TTC549 (cell line): ENCODE results near the gene DGCR2.
"Not testable (repeated sequence)": the region's sequence is repeated elsewhere in the genome, so short reads cannot be mapped to it uniquely, and the experiment has no call there.

ENCODE experiments used
- FAIRE-seq: peaks from 2 replicates; lab custom pipeline; 2012; peaks lifted over from hg19 to GRCh38; lab: Jason Lieb, UNC

The DGCR2 gene

DNA sequence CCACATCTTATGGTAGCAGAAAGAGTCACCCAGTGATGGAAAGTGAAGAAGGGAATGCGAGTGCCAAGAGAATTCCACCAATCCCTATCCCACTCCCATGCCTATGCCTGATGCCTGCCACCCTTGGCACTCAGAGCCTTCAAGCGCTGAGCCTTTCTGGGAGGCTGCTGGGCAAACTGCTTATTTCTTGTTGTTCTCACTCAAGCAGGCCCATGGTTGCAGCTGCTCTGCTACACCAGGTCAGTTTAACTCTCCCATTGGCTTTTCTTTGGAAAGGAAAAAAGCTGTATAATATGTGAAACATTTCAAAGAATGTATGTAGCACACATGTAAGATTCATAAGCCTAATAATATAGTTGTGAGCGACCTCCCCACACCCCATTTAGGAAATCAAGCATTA is 41.4 kb downstream of the DGCR2 start:
- FAIRE-seq: no peak

DNA sequence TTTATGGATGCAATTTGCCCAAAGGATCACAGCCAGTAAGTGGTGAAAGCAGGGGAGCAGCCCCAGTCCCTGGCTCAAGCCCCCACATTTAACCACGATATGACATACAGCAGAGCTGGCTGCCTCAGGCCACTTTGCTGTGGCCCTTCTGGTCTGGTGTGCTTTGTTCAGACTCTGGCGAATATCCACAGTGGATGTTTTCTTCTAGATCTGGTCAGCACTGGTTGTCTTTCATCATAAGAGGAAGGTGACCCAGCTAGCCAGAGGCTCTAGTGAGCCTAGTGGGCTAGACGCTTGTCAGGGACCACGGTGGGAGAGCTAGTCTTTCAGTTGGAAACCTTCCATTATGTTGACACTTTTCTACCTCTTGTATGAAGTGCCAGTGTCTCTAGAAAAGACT is 42.5 kb downstream of the DGCR2 start:
- FAIRE-seq: no peak

- no peak for FAIRE-seq
Observed at GRCh38 chr22:19075404-19075803, 46.8 kb downstream of the DGCR2 start.

- not testable (repeated sequence) for FAIRE-seq
Observed at GRCh38 chr22:19072853-19073252, 49.4 kb downstream of the DGCR2 start.

DNA sequence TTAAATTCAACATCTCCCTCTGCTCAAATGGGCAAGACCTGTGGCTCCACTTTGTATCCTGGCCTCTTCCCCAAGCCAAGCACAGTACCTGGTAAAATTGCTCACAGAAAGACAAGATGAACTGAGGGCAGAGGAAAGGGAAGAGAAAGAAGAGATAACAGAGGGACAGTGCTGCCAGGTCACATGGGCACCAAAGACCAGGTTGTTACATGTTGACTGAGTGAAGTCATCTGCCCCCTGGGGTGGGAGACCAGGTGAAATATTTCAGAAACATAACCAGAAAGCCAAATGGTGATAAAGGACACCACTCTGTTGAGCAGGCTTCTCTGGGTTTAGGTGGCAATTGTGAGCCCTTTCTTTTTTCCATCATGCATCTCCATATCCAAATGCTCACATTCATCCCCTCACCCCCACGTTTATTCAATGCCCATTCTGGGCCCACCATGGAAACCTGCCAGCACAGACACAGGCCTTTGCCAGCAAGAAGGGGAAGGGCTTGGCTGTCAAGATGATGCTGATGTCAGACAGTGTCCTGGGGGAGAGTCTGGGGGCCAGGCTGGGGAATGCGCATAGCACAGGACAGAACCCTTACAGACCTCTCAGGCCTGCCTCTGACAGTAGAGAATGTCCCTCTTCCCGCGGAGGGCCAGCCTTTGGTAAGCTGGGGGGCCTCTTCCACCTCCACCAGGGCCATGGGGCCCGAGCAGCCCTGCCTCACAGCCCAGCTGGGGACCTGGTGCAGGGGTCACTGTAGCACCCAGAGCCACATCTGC is 51.6 kb downstream of the DGCR2 start:
- no peak for FAIRE-seq

DNA sequence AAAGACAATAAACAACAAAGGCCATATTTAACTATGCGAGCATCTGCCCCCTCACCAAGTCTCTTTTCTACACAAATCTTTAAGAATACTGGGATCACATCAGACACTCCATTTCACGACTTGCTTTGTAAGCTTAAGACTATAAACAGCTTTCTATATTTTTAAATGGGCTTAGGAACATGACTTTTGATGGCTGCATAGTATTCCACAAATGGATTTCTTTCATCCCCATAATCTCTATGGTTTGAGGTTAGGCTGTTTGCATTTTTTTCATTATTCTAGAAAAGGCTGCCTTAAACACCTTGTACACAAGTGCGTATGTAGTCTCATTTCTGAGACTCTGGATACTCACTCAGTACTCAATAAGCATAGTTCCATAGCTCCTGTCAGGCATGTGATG is 52.8 kb downstream of the DGCR2 start:
- FAIRE-seq: no peak

- no peak for FAIRE-seq
Observed at GRCh38 chr22:19068784-19069271, 53.4 kb downstream of the DGCR2 start.

GRCh38 chr22:19067696-19068348 is 54.4 kb downstream of the DGCR2 start:
- FAIRE-seq: no peak

GRCh38 chr22:19066531-19067271 is 55.5 kb downstream of the DGCR2 start:
- FAIRE-seq: no peak

DNA sequence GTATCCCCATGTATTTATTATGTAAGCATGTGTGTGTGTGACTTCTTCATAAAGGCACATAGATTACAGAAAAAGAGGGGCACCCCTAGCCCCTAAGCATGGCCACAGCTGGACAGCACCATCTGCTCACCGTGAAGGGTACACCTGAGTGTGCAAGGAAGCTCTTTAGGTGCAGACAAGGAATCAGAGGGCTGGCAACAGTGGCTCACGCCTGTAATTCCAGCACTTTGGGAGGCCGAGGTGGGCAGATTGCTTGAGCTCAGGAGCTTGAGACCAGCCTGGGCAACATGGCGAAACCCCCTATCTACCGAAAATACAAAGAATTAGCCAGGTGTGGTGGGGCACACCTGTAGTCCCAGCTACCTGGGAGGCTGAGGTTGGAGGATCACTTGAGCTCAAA is 56.3 kb downstream of the DGCR2 start:
- no peak for FAIRE-seq

DNA sequence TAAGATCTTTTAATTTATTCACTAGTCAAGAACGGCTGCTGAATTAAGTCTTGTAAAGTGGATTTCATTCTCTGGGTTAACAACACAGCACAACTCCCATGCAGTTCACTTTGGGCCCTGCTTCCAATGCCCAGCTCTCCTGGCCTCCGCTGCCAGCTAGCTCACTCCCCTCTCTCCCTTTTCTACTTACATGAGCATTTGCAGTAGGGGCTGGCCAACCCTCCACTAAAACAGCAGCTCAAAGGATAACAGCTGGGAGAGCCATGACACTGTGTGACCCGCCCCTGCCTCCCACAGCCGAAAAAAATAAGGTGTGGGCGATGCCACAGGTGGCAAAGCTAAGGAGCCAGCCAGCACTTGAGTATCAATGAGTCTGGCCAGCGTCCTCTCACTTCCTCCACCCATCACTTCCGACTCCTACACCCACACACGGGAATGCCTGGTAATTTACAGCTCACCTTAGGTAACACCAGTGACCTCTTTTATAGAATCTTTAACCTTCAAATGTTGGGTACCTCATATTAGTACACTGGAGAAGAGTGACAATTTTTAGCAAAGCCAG is 56.8 kb downstream of the DGCR2 start:
- no peak for FAIRE-seq

DNA sequence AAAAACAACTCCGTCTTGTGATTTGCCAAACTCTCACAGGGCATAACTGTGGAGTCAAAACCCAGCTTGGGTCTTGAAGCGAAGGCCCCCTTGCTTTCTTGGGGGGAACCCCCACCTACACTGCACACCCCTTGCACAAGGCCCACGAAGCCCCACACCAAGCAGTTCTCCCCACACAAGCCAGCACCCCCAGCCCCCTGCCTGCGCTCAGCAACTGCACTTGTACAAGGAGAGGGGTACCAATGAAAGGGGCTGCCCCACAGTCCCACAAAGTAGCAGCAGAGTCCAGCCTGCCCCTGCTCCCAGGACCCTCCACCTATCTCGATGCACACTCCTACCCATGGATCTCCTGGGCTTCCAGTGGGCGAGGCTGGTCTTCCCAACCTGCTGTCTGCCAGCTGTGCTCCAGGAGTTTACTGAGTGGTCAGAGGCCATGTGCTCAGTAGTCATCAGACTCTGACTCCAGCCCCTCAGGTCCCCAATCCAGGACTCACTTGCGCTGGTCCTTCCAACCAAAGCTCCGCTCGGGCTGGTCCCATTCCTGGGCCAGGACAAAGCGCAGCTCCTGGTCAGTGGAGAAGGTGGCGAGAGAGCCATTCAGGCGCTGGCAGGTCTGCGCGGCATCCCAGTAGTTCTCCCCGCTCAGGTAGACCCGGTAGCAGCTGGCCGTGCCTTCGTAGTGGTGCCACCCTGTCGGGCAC is 57.7 kb downstream of the DGCR2 start:
- no peak for FAIRE-seq

- FAIRE-seq: no peak
Observed at GRCh38 chr22:19063581-19064353, 58.4 kb downstream of the DGCR2 start.

GRCh38 chr22:19062943-19063308 is 59.3 kb downstream of the DGCR2 start:
- no peak for FAIRE-seq

- no peak for FAIRE-seq
Observed at GRCh38 chr22:19062139-19062942, 59.9 kb downstream of the DGCR2 start.

- no peak for FAIRE-seq
Observed at GRCh38 chr22:19061471-19062138, 60.6 kb downstream of the DGCR2 start.

- no peak for FAIRE-seq
Observed at GRCh38 chr22:19060356-19061009, 61.7 kb downstream of the DGCR2 start.

- FAIRE-seq: no peak
Observed at GRCh38 chr22:19059481-19060278, 62.5 kb downstream of the DGCR2 start.
